Ramos (cell line): Measurements from ENCODE around the gene SEL1L3.
"Not testable (repeated sequence)": the region's sequence is repeated elsewhere in the genome, so short reads cannot be mapped to it uniquely, and the experiment has no call there.

ENCODE experiments used
- in situ Hi-C: fragments of 300-500 bp; cut with MboI; formaldehyde crosslinking; loops from one replicate; pipeline ENCODE4 v1.14.3; 2022; ENCODE audit warnings: low sequenced_read_pairs; ENCODE audit not compliant: unreplicated experiment

Gene SEL1L3

DNA sequence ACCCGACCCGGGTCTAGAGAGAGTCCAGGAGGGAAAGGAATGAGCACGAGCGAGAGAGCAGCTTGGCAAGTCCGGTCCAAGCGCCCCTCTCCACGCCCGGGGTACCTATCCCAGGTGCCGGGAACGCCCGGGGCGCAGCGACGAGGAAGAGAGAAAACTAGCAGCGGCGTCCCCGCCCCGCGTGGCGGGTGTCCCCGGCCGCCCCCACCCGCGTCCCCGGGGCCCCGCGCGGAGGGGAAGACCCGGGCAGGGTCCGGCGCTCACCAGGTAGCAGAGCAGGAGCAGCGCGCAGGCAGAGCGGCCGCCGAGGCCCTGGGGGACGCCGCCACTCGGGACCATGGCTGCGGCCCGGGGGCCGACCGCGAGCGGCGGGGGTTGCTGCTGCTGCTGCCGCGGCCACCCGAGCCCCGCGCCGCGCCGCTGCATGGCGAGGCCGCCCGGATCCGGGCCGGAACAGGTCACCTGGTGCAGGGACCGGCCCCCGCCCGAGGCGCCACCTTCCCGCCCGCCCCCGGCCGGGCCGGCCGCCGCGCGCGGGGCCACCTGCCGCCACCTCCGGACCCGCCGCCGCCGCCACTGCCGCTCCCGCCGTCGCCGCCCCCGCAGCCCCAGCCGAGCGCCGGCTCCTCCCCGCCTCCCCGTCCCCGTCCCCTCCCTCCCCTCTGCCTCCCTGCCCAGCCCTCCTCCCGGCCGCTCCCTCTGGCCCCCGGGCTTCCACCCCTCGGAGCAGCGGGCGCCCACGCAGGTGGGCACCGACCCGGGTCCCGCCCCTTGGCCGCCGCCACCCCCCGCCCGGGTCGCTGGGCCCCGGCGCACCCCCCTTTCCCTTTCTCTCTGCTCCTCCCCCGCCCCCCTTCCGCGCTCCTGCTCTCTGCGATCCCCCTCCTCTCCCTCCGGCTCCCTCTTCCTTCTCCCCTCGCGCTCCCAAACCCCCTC lies at the start of gene SEL1L3:
Gene SEL1L3 (minus strand): TSS at position 578 of the 936 bp plus-strand sequence. CDS start 152 bp downstream, at position 426.
- in situ Hi-C loops = no loop called here

DNA sequence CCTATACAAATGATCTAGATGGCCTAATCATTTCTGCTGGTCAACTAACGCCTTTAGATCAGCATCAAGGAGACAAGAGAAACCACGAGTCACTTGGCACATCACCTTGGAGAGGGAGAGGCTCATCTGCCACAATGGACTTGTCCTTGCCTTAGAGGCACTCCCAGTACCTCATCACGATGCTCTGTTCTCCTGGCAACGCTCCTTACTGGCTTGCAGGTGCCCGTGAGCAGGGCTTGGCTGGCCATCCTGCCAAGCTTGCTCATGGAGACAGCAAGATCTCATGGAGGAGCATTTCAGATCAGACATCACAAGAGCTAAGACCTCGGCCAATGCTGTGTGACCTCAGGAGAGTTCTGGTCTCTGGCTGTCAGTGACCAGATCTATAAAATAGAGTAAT lies 48.6 kb upstream of the SEL1L3 start:
- in situ Hi-C loops = no loop called here

DNA sequence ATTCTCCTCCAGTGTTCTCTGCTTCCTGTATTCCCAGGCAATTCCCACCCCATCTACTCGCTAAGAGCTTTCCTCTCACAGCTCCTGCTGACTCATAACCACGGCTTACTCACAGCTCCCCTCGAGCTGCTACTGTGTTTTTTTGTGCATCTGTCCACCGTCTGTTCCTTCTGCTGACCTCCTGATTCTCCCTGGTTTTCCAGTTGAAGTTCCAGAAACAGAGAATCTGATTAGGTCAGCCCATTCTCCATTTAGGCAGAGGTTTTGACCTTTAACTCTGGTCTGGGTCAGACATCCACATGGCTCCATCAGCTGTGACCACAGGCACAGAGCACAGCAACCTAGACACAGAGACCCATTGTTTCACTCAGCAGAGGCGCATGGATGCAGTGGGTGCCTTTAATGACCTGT lies 45.7 kb upstream of the SEL1L3 start:
- in situ Hi-C loops = no loop called here

DNA sequence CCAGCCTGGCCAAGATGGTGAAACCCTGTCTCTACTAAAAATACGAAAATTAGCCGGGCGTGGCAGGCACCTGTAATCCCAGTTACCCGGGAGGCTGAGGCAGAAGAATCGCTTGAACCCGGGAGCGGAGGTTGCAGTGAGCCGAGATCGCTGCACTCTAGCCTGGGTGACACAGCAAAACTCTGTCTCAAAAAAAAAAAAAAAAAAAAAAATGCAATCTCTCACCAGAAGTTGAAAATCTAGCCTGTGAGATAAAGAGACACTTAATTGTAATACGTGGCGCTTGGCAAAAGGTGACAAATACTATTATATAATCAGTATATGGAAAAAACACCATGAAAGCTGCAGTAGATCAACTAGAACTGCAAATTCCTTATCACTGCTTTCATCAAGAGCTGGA lies 43.3 kb upstream of the SEL1L3 start:
- in situ Hi-C loops = not testable (repeated sequence)

DNA sequence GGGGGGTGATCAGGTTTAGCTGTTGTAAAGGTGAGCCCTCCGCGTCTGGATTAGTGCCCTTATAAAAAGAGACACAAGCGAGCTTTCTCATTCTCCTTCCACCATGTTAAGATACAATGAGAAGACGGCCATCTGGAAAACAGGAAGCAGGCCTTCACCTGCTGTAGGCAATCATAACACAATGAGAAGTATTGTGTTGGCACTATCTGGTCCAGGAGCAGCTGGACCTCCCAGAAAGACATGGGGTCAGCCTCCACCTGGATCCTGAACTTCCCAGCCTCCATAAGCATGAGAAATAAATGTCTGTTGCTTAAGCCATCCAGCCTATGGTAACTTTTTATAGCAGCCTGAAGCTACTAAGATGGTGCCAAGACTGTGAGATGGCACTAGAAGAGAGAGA lies 42.6 kb upstream of the SEL1L3 start:
- in situ Hi-C loops = no loop called here

DNA sequence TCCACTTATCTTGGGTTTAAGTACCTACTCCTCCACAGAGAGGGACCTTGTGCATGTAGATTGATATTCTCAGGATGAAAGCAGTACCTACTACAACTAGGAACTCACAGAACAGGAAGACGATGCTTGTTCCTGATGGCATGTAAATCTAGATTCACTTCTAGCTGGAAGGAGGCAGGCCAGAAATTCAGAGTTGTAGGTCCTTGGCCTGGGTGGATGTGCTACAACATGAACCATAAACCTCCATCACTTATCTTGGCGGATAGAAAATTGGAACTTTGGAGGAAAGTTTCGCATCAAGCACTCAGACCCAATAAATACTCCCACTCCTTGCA lies 41.9 kb upstream of the SEL1L3 start:
- in situ Hi-C loops = no loop called here

DNA sequence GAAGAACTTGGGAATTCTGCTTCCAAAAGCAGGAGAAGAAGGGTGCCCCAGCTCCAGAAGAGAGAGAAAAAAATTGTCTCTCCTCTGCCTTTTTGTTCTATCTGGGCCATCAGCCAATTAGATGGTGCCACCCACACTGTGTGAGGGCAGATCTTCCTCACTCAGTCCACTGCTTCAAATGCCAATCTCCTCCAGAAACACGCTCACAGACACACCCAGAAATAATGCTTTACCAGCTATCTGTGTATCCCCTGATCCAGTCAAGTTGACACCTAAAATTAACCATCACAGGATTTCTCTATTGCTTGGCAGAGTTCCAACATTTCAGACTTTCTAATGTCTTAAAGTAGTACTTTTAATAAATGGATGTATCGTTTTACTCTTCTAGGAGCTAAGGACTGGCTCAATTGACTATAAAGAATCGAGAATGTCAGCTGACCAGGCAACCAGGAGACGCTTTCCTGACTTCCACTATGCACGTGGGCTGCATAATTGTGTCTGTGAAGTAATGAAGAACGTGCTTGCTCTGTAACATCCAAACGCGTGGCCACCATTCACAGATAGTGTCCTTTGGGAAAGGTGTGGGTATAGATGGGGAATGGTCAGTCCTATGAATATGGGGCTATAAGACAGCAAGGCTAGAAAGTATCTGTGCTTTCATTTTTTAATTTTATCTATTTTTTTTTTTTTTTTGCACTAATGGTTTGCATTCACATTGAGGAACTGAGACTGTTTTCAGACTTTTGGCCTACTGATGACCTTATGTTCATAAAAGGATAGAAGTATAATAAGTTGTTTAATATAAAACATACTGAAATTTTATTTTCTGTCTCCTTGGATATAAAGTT lies 41.3 kb upstream of the SEL1L3 start:
- in situ Hi-C loops = no loop called here

DNA sequence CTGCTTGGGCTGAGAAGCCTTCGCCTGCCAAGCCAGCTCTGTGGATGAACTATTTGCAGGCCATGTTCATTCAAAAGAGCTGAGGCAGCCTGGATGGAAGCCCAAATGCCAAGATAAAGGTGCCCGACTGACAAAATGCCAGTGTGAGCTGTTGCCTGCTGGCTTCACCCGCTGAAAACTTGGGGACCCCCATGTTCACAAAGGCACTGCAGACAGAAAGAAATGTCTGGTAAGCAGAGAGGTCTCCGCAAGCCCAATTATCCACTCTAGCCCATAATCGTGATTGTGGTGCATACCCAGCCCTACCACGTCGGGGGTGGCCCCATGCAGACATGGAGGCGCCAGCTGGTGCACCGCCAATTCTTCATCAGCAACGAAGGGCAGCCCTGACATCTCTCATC lies 38.2 kb upstream of the SEL1L3 start:
- in situ Hi-C loops = no loop called here

DNA sequence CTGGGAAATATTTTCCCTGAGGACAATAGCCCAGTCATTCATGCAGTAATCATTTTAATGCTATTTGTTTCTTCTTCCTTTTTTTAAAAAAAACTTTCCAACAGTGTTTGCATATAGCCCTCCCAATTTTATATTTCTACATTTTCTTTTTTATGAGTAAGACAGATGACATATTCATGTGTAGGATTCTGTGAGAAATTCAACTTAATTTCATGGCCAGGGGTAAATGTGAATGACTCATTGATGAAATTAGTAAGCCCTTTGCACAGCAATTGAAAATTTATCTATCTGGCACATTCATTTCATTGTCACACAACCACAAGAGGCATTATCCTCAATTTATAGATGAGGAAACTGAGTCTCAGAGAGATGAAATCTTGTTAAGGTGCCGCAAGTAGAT lies 37.5 kb upstream of the SEL1L3 start:
- in situ Hi-C loops = no loop called here

DNA sequence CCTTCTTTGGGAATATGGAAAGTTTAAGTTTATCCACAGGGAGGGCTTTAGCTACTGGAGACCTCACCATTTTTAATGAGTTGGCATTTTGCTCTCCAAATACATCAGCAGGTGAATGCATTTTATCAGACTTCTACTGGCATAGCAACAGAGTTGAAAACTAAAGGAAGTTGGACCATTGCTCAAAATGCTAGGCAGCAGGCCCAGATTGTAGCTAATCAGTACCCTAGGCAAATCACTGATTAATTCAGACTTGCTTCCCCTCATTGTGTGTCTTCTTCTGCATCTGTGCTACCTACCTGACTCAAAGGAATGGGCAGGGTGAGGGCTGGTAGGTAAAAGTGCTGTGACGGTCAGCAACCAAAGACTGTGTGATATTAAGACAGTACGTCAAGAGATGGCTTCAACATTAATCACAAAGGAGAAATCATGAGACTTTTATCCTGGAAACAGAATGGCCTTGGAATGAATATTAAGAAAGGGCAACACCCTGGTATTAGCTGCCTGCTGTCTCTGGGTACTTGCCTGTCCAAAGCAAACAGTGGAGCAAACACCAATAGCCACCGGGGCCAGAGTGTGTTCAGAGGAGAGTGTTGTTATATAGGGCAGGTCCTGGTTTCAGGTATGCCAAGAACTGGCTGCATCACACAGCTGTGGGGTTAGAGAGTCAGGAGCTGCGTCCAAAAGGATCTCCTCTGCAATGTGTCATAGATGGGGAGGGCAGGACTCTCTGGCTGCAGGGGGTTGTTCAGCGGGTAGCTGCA lies 34.2 kb upstream of the SEL1L3 start:
- in situ Hi-C loops = no loop called here

DNA sequence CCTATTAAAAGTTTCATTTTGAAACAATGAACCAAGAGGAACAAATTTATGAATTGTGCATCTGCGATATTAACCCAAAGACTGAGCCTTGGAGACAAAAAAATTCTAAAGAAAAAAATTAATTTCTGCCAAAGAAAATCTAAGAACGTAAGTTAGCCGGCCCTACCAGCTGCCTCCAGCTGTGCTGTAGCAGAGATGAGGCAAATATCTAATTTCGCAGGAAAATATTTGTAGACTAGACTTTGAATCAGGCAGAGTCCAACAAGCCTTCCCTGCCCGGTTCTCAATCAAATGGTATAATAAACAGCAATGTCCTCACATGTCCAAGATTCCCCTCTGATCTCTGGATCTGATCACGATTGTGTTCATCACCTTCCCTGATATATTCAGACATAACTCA lies 30.0 kb upstream of the SEL1L3 start:
- in situ Hi-C loops = no loop called here

DNA sequence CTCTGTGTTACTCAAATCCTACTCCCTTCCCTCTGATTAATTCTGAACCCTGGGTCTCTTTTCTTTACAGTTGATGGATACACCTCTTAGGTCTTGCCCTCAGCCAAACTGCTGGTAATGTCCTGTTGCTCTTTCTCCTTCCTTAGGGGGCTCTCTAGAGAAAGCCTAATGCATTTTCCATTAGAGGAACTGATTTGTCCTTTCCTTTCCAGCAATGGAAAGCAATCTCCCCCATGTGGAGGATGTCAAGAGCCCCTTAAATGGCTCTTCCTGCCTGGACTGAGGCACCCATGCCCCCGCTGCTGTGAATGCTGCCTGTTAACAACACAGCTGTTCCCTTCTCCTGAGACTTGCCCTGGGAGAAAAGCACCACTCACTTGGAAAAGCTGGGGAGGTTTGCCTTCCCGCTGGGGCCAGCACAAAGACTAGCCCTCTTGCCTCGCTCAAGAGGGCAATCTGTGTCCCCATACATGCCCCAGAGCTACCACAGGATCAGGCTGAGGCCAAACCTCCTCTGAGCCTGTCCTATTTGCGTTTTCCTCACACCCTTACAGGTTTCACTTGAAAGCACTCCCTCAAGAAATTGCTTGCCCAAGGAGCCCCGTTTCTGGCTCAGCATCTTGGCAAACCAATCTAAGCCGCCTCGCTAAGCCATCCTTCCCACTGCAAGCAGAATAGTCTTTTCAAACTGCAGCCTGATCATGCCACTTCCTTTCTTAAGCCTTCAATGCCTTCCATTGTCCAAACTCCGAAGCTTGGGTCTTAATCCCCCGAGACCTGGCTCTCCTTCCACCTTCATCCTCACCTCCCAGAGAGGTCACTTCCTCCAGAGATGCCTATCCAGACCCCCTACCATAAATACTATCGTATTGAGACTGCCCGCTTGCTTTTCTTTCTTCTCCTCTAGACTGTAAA lies 28.0 kb upstream of the SEL1L3 start:
- in situ Hi-C loops = no loop called here

DNA sequence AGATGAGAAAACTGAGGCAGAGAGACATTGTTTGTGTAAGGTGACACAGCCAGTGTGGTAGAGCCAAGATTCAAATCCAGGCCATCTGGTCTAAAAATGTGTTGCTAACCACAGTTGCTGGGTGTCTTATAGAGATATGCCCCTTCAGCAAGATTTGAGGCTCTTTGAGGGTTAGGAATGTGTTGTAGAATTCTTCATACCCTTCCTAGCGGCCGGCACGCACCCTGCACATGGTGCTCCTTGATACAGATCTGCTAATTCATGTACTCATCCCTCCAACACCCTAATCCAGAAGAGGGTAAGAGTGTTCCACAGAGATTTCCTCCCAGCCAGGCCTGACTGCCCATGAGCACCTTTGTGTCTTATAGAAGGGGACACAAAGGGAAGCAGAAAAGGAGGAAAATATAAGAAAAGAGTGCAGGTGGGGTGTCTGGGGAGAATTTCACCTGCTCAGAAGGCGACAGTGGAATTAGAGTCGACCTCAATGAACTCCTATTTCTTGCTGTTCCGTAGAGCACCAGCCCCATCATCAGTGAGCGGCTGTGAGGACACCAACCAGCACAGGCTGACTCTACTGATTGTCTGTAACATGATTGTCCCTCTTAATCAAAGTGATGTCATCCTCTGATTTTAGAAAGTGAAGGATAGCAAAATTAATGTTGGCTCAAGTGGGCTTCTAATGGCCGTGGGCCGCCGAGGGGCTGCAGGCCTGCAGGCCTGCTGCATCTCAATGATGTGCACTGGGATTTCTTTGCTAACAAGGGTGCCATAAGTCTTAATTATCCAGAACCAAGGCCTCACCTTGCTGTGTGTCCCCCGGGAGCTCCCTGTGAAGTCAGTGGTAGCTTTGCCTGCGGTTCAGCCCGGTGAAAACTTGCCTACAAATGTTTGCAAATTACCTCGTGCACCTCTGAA lies 27.1 kb upstream of the SEL1L3 start:
- in situ Hi-C loops = no loop called here

DNA sequence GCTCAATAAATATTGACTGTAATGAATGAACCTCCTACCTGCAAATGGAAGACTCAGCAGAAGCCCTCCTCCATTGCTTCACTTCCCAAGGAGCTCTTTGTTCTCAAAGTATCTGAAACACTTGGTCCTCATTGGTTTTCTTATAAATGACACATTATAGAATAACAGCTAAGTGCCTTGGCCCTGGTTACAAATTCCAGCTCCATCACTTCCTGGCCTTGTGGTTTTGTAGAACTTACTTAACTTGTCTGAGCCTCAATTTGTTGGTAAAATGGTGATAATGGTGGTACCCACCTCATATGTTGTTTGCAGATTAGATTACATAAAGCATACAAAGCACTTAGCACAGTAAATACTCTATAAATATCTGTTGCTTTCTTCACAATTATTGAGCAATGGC lies 26.0 kb upstream of the SEL1L3 start:
- in situ Hi-C loops = no loop called here

DNA sequence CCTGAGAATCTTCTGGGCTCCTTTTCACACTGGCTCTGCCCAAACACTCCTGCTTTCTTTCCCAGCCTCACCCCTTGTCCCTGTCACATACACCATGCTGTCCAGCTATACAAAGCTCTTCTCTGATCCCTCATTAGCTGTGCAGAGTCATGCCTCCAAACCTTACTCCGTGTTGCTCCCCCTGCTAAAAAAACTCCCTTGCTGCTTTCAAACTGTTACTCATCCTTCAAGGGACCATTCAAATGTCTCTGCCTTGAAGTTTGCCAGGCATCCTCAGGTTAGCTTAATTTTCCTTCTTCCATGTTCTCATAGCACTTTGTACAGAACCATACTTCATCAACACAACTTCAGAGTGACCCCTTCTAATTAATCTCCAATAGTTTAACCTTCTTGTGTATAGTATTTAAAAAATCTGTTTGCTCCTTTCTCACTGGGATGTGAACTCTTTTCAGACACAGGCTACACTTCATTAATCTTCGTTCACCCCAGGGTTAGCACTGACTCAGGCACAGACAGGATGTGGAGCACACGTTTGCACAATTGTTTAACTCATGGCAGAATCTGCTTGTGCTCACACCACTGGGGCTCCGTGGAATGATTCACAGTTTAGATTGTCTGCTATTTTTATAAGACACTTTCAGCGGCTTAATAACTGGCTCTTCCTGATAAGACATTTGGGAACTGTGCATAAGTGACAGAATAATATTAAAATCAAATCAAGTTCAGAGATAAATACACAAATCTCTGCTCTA lies 21.4 kb upstream of the SEL1L3 start:
- in situ Hi-C loops = no loop called here

DNA sequence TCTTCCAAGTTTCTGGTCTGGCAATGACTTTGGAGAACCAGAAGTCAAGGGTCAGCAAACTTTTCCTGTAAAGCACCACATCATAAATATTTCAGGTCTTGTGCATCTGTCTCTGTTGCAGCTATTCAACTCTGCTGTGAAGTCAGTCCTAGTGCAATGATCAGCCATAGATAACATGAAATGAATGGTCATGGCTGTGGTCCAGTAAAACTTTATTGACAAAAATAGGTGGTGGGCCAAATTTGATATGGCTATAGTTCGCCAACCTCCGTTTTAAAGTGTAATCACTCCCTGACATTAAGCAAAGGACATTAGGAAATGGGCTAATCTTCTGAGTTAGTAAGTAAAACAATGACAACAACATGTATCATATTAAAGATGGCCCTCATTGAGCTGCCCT lies 20.8 kb upstream of the SEL1L3 start:
- in situ Hi-C loops = no loop called here

DNA sequence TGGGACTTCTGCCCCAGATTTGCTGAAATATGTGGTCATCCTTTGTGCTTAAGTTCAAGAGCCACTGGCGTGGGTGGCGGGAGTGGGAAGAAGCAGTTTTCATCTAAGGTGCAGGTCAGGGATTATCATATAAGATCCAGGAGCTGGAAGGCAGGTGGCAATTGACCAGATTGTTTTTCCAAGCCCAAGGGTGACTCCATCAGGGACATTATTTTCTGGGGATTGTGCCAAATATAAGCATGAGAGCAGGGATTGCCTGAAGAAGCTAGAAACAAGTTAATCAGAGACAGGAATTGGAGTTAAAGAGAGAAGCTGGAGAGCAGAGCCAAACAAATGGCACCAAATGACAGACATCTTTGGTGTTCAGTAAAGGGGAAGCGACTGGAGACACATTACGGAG lies 19.4 kb upstream of the SEL1L3 start:
- in situ Hi-C loops = no loop called here

DNA sequence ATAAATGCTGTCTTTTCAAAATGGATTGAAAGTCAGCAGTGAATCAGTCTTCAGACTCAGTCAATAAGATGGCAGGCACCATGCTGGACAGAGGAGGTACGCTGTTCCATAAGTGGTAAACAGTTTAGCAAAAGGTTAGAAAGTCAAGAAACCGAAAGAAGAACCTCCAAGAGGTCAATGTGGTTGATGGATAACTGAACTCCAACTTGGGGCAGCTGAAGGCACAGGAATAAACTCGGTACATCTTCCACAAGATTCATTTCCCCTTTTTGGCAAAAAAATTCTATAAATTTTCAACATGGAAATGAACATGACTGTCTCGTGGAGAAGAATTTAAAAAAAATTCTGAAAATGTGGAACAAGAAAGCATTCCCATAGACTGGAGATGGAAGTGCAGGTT lies 18.4 kb upstream of the SEL1L3 start:
- in situ Hi-C loops = no loop called here
